ENCODE results near the gene CRB2. TPM values are rescaled to one million over a fixed set of nuclear protein-coding genes. Genes with fewer than 3 reads are reported as not detected.

The CRB2 gene
- total and polyA plus RNA-seq, 2 of the 13 experiments (the other 11 are each of a cell fraction or from before 2014, with no cell fraction given): 0.01 to 0.29 TPM

DNA sequence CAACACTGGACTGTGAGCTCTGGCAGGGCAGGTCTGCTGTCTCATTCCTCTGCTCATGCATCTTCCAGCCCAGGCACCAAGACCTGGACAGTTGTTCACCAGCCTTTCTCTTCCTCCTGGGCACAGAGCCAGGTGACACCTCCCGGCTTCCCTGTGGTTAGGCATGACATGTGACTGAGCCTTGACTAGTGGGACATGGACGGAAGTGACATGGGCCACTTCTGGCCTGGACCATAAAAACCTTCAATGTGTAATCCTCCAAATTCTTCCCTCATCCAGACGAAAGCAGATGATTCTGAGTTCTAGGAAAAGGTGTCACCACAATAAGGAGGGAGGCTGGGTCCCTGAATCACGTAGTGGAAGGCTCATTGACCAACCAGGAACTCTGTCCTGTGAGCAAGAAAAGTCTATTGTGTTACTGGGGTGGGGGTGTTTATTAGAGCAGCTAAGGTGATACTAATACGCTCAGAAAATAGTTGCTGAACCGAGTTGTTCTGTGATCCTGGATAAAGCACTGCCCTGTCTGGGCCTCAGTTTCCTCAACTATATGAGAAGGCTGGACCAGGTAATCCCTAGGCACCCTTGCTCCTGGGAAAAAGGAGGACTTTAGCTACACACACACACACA lies 26.6 kb upstream of the CRB2 start (continued):
- no peak for TF ChIP-seq GABPA (IDR thresholded peaks at IDR 0.05; ENCODE audit: low read depth, low read length)
- TF ChIP-seq GABPA (CRISPR knock-in tag; IDR thresholded peaks at IDR 0.05; ENCODE audit: low read depth): peak; percentile 56
- TF ChIP-seq MXD3 (CRISPR knock-in tag; IDR thresholded peaks at IDR 0.05): no peak
- TF ChIP-seq FOXK2 (IDR thresholded peaks at IDR 0.05): no peak
- TF ChIP-seq KLF12 (CRISPR knock-in tag; IDR thresholded peaks at IDR 0.05; ENCODE audit: borderline replicate concordance): no peak
- TF ChIP-seq SYNCRIP (IDR thresholded peaks at IDR 0.05; ENCODE audit: insufficient read depth, low read depth, low read length): no peak
- peak; percentile 32; the same call in 1 of the 2 replicates for TF ChIP-seq ELF1 (CRISPR knock-in tag; IDR thresholded peaks at IDR 0.05)
- no peak for TF ChIP-seq ZBTB46 (CRISPR knock-in tag; IDR thresholded peaks at IDR 0.05; ENCODE audit: borderline replicate concordance)
- TF ChIP-seq POLR2AphosphoS2 (IDR thresholded peaks at IDR 0.05; ENCODE audit: low read depth, low read length): no peak
- no peak for TF ChIP-seq ZNF598 (CRISPR knock-in tag; IDR thresholded peaks at IDR 0.05; ENCODE audit: borderline replicate concordance)
- TF ChIP-seq ZKSCAN8 (CRISPR knock-in tag; IDR thresholded peaks at IDR 0.05; ENCODE audit: borderline replicate concordance): no peak
- no peak for TF ChIP-seq NR3C1 (CRISPR knock-in tag; IDR thresholded peaks at IDR 0.05)
- TF ChIP-seq, protein P1, sequence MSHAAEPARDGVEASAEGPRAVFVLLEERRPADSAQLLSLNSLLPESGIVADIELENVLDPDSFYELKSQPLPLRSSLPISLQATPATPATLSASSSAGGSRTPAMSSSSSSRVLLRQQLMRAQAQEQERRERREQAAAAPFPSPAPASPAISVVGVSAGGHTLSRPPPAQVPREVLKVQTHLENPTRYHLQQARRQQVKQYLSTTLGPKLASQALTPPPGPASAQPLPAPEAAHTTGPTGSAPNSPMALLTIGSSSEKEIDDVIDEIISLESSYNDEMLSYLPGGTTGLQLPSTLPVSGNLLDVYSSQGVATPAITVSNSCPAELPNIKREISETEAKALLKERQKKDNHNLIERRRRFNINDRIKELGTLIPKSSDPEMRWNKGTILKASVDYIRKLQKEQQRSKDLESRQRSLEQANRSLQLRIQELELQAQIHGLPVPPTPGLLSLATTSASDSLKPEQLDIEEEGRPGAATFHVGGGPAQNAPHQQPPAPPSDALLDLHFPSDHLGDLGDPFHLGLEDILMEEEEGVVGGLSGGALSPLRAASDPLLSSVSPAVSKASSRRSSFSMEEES (CRISPR knock-in tag; IDR thresholded peaks at IDR 0.05): peak; percentile 52; the same call in 1 of the 2 replicates
- no peak for TF ChIP-seq ZNF737 (CRISPR knock-in tag; IDR thresholded peaks at IDR 0.05; ENCODE audit: borderline replicate concordance)
